Colonic mucosa (tissue), 4 donors: ENCODE measurements around the gene LGR4. TPM values are rescaled to one million over a fixed set of nuclear protein-coding genes. Genes with fewer than 3 reads are reported as not detected.
"Not testable (repeated sequence)": the region's sequence is repeated elsewhere in the genome, so short reads cannot be mapped to it uniquely, and the experiment has no call there.

Experiments
- DNase-seq: peaks from one replicate; pipeline ENCODE4 v3.0.0-alpha.2; 2020
- H3K27ac ChIP-seq: fragments of 200-600 bp; one replicate; pipeline ENCODE4 v1.8.0; 2021
- H3K27me3 ChIP-seq: fragments of 200-600 bp; one replicate; pipeline ENCODE4 v1.8.0; 2021
- H3K36me3 ChIP-seq: fragments of 200-600 bp; one replicate; pipeline ENCODE4 v1.8.0; 2021
- H3K4me1 ChIP-seq: fragments of 200-600 bp; one replicate; pipeline ENCODE4 v1.8.0; 2021; ENCODE audit warnings: mild to moderate bottlenecking
- H3K4me3 ChIP-seq: fragments of 200-600 bp; one replicate; pipeline ENCODE4 v1.8.0; 2021
- H3K9ac ChIP-seq, 2 donors: one replicate each; pipeline ENCODE4 v1.7.0; 2013; ENCODE audit warnings: control low read depth in 2 of 2, low read depth in 2 of 2, low read length in 2 of 2
- H3K9me3 ChIP-seq: fragments of 200-600 bp; one replicate; pipeline ENCODE4 v1.8.0; 2021
- CTCF ChIP-seq: fragments of 200-600 bp; IDR thresholded peaks from one replicate; pipeline ENCODE4 v1.8.0; 2022; ENCODE audit warnings: antibody characterized with exemption, mild to moderate bottlenecking
- intact Hi-C: fragments of 100-400 bp; cut with DNase I; formaldehyde crosslinking; loops from one replicate; pipeline ENCODE4 v1.14.1; 2022
- total RNA-seq, 2 donors: library from RNA; stranded (reverse); fragmentation: NEBNext Ultra II Directional in 1 of 2; extraction: Animal tissue kit (Norgen Biotek cat#: 25700) in 1 of 2; gene quantifications; one replicate each; pipeline ENCODE4 v1.2.1, GENCODE V29; 2021
- donor health status: healthy.
- donor health status: DM: no; HTN: no; CAD: no.
- donor health status: DM: no; HTN: no; CAD: no.

LGR4 gene
- total RNA-seq, 2 donors from 2014 or later, result 88.2 to 94.5 TPM

GRCh38 chr11:27330633-27331270 lies 141.8 kb downstream of the LGR4 start:
- no peaks in the 10 kb centered on the region for H3K9me3 ChIP-seq
- intact Hi-C loops, result no loop called here
- no peak overlapping the region for H3K9ac ChIP-seq

DNA sequence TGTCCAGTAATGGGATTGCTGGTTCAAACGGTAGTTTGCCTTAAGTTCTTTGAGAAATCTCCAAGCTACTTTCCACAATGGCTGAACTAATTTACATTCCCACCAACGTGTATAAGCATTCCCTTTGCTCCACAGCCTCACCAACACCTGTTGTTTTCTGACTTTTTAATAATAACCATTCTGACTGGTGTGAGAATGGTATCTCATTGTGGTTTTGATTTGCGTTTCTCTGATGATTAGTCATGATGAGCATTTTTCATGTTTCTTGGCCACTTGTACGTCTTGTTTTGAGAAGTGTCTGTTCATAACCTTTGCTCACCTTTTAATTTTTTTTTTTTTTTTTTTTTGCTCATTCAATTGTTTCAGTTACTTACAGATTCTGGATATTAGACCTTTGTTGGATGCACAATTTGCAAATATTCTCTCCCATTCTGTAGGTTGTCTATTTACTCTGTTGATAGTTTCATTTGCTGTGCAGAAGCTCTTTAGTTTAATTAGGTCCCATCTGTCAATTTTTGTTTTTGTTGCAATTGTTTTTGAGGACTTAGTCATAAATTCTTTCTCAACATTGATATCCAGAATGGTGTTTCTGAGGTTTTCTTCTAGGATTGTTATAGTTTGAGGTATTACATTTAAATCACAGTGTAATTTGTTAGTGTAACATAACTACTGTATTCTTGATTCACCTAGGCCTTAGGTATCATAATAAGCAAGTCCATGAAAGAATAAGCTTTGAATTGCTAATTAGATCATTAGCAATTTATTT lies 142.5 kb downstream of the LGR4 start:
- no peak overlapping the region for H3K9ac ChIP-seq
- intact Hi-C loops, result no loop called here
- H3K4me1 ChIP-seq, result no peaks in the 10 kb centered on the region
- DNase-seq, result no peak
- H3K27ac ChIP-seq, result no peak overlapping the region
- no peak for TF ChIP-seq CTCF
- H3K4me3 ChIP-seq, result no peak overlapping the region
- no peaks in the 10 kb centered on the region for H3K9me3 ChIP-seq
- no peaks in the 10 kb centered on the region for H3K27me3 ChIP-seq
- H3K36me3 ChIP-seq, result no peaks in the 10 kb centered on the region

More at GRCh38 chr11:27330633-27331270, 141.8 kb downstream of the LGR4 start:
- no peak overlapping the region for H3K27ac ChIP-seq
- no peak overlapping the region for H3K4me3 ChIP-seq
- H3K4me1 ChIP-seq, result no peaks in the 10 kb centered on the region
- DNase-seq, result no peak
- no peak for TF ChIP-seq CTCF
- H3K36me3 ChIP-seq, result no peaks in the 10 kb centered on the region
- H3K27me3 ChIP-seq, result no peaks in the 10 kb centered on the region

- H3K27ac ChIP-seq, result no peak overlapping the region
- no peaks in the 10 kb centered on the region for H3K4me1 ChIP-seq
- intact Hi-C loops, result no loop called here
- H3K27me3 ChIP-seq, result no peaks in the 10 kb centered on the region
- H3K36me3 ChIP-seq, result no peaks in the 10 kb centered on the region
- H3K4me3 ChIP-seq, result no peak overlapping the region
- H3K9me3 ChIP-seq, result no peaks in the 10 kb centered on the region
- no peak for TF ChIP-seq CTCF
- DNase-seq, result no peak
- no peak overlapping the region for H3K9ac ChIP-seq
Observed at GRCh38 chr11:27328614-27329013, 144.0 kb downstream of the LGR4 start.

GRCh38 chr11:27327064-27327463 lies 145.5 kb downstream of the LGR4 start:
- H3K36me3 ChIP-seq, H3K4me3 ChIP-seq, H3K9ac ChIP-seq, intact Hi-C loops, H3K27ac ChIP-seq, H3K27me3 ChIP-seq, H3K9me3 ChIP-seq, H3K4me1 ChIP-seq, DNase-seq: not testable (repeated sequence)

DNA sequence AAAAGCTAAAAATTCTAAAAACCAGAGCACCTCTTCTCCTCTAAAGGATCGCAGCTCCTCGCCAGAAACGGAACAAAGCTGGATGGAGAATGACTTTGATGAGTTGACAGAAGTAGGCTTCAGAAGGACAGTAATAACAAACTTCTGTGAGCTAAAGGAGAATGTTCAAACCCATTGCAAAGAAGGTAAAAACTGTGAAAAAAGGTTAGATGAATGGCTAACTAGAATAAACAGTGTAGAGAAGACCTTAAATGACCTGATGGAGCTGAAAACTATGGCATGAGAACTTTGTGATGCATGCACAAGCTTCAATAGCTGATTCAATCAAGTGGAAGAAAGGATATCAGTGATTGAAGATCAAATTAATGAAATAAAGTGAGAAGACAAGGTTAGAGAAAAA lies 150.4 kb downstream of the LGR4 start:
- H3K27me3 ChIP-seq, H3K27ac ChIP-seq, intact Hi-C loops, H3K9me3 ChIP-seq, H3K4me3 ChIP-seq, H3K9ac ChIP-seq, H3K4me1 ChIP-seq, H3K36me3 ChIP-seq, DNase-seq: not testable (repeated sequence)

GRCh38 chr11:27321340-27321739 lies 151.2 kb downstream of the LGR4 start:
- intact Hi-C loops, H3K4me3 ChIP-seq, H3K27ac ChIP-seq, H3K9ac ChIP-seq, H3K9me3 ChIP-seq, H3K4me1 ChIP-seq, H3K27me3 ChIP-seq, H3K36me3 ChIP-seq, DNase-seq: not testable (repeated sequence)

GRCh38 chr11:27319072-27319471 lies 153.5 kb downstream of the LGR4 start:
- intact Hi-C loops, result no loop called here
- no peak for TF ChIP-seq CTCF
- Histone ChIP-seq H3K27me3 (no peaks in the 10 kb centered on the region), H3K27ac (no peak overlapping the region), H3K4me1 (no peaks in the 10 kb centered on the region), H3K9me3 (no peaks in the 10 kb centered on the region), H3K4me3 (no peak overlapping the region), H3K9ac (no peak overlapping the region), H3K36me3 (no peaks in the 10 kb centered on the region)
- DNase-seq, result no peak
